ENCODE data around the gene IFNA17.
"Not testable (repeated sequence)": the region's sequence is repeated elsewhere in the genome, so short reads cannot be mapped to it uniquely, and the experiment has no call there.

IFNA17 gene

DNA sequence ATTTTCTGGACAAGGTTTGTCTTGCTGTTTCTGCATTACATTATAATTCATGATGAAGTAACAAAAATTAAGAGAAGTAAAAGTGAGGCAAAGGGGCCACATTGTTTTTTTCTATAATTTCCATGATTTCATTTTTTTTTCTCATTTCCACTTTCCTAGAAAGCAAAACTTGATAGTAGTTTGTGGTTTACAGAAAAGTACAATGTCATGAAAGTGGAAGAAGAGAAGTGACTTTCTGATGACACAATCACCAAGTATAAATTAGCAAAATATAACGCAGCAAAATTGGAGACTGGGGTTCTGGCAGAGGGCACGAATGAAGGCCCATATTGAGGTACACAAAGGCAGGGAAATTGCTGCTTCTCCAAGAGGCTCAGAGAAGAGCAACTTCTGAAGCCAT, 16.8 kb upstream of the IFNA17 start:
- Histone ChIP-seq H3K4me3 (ENCODE audit: insufficient read depth, low read depth, low read length, poor library complexity, severe bottlenecking) (no peak overlapping the region), H3K4me1 (ENCODE audit: control insufficient read depth, insufficient read depth, low read length, poor library complexity, severe bottlenecking) (no peaks in the 10 kb centered on the region), H3K36me3 (ENCODE audit: control insufficient read depth, insufficient read depth, low read length) (no peaks in the 10 kb centered on the region), H3K9me3 (ENCODE audit: control insufficient read depth, low read length) (no peaks in the 10 kb centered on the region), H3K27ac (ENCODE audit: insufficient read depth, low read length, poor library complexity, severe bottlenecking) (no peak overlapping the region), H3K27me3 (replicated peaks; ENCODE audit: control insufficient read depth, insufficient read depth, low read length, poor library complexity, severe bottlenecking) (no peaks in the 10 kb centered on the region)
- DNase-seq, result no peak

DNA sequence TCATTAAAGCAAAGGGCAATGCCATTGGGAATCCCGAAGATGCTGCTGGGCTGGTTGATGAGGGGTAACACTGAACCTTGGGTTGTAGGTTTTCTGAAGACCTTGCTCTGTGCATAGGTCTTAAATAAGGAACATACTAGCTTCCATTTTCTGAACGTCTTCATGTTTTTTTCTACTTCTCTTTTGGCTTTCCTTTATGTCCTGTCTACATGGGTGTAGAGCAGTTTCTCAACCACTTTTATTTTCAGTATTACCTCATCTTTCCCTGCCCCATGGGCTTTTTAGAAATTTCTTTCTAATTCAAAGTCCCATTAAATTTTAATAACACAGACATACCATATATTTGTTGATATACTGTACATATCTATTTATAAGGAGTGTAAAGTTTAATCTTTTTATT, 11.9 kb upstream of the IFNA17 start, which contains the start of gene IFNA14:
TSS of gene IFNA14 (minus strand) at position 95 of the 400 bp plus-strand sequence. CDS start at position 25, 70 bp downstream.
- Histone ChIP-seq H3K4me3 (ENCODE audit: insufficient read depth, low read depth, low read length, poor library complexity, severe bottlenecking) (no peak within 1 kb of the TSS), H3K36me3 (ENCODE audit: control insufficient read depth, insufficient read depth, low read length) (no peaks in the 10 kb centered on the region), H3K27ac (ENCODE audit: insufficient read depth, low read length, poor library complexity, severe bottlenecking) (no peak within 1 kb of the TSS), H3K4me1 (ENCODE audit: control insufficient read depth, insufficient read depth, low read length, poor library complexity, severe bottlenecking) (no peaks in the 10 kb centered on the region), H3K9me3 (ENCODE audit: control insufficient read depth, low read length) (no peaks in the 10 kb centered on the region), H3K27me3 (replicated peaks; ENCODE audit: control insufficient read depth, insufficient read depth, low read length, poor library complexity, severe bottlenecking) (no peaks in the 10 kb centered on the region)
- no peak for DNase-seq

DNA sequence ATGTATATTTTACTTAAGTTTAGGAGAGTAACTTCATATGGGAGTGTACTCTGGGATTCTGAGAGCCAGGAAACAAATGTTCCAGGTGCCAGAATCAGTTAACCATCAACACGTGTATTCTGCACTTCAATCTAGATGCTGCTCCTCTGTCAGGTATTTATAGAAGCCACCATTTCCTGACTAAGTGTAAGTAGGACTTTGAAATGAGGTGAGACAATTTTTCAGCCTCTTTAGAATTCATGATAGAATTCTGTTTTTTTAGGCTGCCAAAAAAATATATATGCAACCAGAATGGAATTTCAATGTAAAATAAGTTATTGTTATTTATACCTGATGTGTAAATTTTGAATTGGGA, 8.3 kb upstream of the IFNA17 start:
- H3K27ac ChIP-seq (ENCODE audit: insufficient read depth, low read length, poor library complexity, severe bottlenecking); H3K27me3 ChIP-seq (replicated peaks; ENCODE audit: control insufficient read depth, insufficient read depth, low read length, poor library complexity, severe bottlenecking); H3K36me3 ChIP-seq (ENCODE audit: control insufficient read depth, insufficient read depth, low read length); DNase-seq; H3K9me3 ChIP-seq (ENCODE audit: control insufficient read depth, low read length); H3K4me3 ChIP-seq (ENCODE audit: insufficient read depth, low read depth, low read length, poor library complexity, severe bottlenecking); H3K4me1 ChIP-seq (ENCODE audit: control insufficient read depth, insufficient read depth, low read length, poor library complexity, severe bottlenecking): not testable (repeated sequence)

DNA sequence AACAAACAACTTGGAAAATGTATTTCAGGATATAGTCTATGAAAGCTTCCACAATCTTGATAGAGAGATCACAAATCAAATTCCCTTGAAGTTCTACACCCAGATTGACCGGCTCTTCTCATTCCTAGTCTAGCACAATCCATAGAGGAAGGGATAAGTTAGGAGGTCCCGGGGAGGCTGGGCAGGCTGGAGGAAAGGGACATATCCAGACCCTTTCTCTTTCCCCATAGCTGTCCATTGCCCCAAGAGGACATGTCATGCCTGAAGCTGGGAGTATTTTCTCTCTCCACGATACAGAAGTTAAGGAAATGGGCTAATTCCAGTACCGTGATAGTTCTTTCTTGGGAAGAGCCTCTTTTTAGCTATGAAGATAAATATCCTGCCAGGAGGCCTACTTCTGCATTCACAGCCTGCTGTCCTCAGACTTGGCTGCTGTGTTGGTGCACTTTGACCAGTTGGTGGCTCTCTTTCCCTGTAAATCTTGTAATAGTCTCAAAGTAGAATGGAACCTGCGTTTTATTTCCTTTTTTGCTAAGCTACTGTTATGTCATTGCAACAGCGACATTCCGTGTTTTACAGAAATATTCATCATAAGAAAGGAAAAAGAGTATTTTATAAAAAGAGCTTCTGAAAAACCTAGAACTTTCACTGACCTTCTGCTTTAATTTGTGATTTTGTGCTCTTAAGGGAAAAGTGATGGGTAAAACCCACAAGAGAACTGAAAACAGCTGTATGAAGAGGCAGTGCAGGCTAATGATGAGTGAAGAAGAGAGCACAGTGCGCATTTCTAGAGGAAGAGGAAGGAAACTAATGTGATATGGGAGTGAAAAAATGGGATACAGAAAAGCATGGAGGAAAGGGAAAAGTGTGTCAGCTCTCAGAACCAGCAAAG, 7.7 kb upstream of the IFNA17 start:
- DNase-seq; H3K36me3 ChIP-seq (ENCODE audit: control insufficient read depth, insufficient read depth, low read length); H3K4me1 ChIP-seq (ENCODE audit: control insufficient read depth, insufficient read depth, low read length, poor library complexity, severe bottlenecking); H3K4me3 ChIP-seq (ENCODE audit: insufficient read depth, low read depth, low read length, poor library complexity, severe bottlenecking); H3K27me3 ChIP-seq (replicated peaks; ENCODE audit: control insufficient read depth, insufficient read depth, low read length, poor library complexity, severe bottlenecking); H3K27ac ChIP-seq (ENCODE audit: insufficient read depth, low read length, poor library complexity, severe bottlenecking); H3K9me3 ChIP-seq (ENCODE audit: control insufficient read depth, low read length): not testable (repeated sequence)

DNA sequence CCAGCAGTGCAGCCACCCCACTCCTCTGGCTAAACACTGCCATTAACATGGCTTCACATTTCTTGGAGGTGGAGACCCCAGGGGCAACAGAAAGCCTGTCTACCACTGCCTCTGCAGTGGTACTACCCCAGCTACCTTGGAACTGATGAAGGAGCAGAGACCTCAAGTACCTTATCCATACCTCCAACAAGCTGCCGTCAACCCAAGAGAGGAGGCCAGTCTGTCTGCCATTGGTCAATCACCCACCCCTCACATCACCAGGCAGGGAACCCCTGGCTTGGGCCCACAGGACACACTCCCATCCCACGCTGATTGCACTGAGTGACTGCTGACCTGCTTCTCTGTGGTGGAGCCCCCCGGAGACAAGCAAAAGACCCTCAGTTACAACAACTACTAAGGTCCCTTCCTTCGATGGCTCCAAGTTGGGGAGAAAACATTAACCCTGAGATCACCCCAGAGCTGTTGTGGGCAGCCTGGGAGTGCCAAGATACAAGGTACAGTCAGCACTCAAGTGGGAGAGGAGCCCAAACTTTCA, 6.2 kb upstream of the IFNA17 start:
- no peaks in the 10 kb centered on the region for H3K36me3 ChIP-seq (ENCODE audit: control insufficient read depth, insufficient read depth, low read length)
- H3K4me1 ChIP-seq (ENCODE audit: control insufficient read depth, insufficient read depth, low read length, poor library complexity, severe bottlenecking), result no peaks in the 10 kb centered on the region
- H3K9me3 ChIP-seq (ENCODE audit: control insufficient read depth, low read length), result no peaks in the 10 kb centered on the region
- H3K4me3 ChIP-seq (ENCODE audit: insufficient read depth, low read depth, low read length, poor library complexity, severe bottlenecking), result no peak overlapping the region
- no peak for DNase-seq
- no peak overlapping the region for H3K27ac ChIP-seq (ENCODE audit: insufficient read depth, low read length, poor library complexity, severe bottlenecking)
- H3K27me3 ChIP-seq (replicated peaks; ENCODE audit: control insufficient read depth, insufficient read depth, low read length, poor library complexity, severe bottlenecking), result no peaks in the 10 kb centered on the region

DNA sequence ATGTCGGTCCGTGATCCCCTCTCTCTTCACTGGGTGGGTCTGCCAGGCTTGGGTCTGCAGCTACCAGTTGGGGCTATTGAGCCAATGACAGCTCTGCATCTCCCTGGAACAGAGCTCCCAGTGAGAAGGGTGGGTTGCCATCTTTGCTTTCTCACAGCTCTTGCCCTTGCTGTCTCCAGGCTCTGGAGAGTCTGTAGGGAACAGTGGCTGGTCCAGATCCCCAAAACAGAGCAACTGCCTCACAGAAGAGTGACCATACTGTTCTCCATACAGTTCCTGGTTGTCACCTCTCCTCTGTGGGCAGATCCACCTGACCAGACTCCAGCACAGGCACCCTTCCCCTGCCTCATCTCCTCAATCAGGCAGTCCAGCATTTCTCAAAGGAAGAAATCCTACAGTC, 5.2 kb upstream of the IFNA17 start:
- Histone ChIP-seq H3K27me3 (replicated peaks; ENCODE audit: control insufficient read depth, insufficient read depth, low read length, poor library complexity, severe bottlenecking) (no peaks in the 10 kb centered on the region), H3K27ac (ENCODE audit: insufficient read depth, low read length, poor library complexity, severe bottlenecking) (no peak overlapping the region), H3K36me3 (ENCODE audit: control insufficient read depth, insufficient read depth, low read length) (no peaks in the 10 kb centered on the region), H3K9me3 (ENCODE audit: control insufficient read depth, low read length) (no peaks in the 10 kb centered on the region), H3K4me3 (ENCODE audit: insufficient read depth, low read depth, low read length, poor library complexity, severe bottlenecking) (no peak overlapping the region), H3K4me1 (ENCODE audit: control insufficient read depth, insufficient read depth, low read length, poor library complexity, severe bottlenecking) (no peaks in the 10 kb centered on the region)
- DNase-seq, result no peak

DNA sequence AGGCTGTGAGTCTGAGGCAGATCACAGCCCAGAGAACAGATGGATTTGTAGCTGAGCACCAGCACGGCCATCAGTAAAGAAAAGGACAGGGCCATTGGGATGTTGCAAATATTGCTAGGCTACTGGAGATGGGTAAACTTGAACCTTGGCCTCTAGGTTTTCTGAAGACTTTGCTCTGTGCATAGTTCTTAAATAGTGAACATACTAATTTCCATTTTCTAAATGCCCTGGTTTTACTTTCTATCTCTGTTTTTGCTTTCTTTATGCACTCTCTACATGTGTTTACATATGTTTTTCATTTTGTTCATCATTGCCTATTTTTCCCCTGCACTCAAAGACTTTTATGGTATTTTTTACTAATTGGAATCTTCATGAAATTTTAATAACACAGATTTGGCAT, 10.8 kb downstream of the IFNA17 start, which contains the start of gene IFNA16:
TSS of gene IFNA16 (minus strand) at position 101 of the 400 bp plus-strand sequence. CDS start at position 95, 6 bp downstream.
- H3K4me1 ChIP-seq (ENCODE audit: control insufficient read depth, insufficient read depth, low read length, poor library complexity, severe bottlenecking); H3K9me3 ChIP-seq (ENCODE audit: control insufficient read depth, low read length); DNase-seq; H3K4me3 ChIP-seq (ENCODE audit: insufficient read depth, low read depth, low read length, poor library complexity, severe bottlenecking); H3K36me3 ChIP-seq (ENCODE audit: control insufficient read depth, insufficient read depth, low read length); H3K27ac ChIP-seq (ENCODE audit: insufficient read depth, low read length, poor library complexity, severe bottlenecking); H3K27me3 ChIP-seq (replicated peaks; ENCODE audit: control insufficient read depth, insufficient read depth, low read length, poor library complexity, severe bottlenecking): not testable (repeated sequence)

DNA sequence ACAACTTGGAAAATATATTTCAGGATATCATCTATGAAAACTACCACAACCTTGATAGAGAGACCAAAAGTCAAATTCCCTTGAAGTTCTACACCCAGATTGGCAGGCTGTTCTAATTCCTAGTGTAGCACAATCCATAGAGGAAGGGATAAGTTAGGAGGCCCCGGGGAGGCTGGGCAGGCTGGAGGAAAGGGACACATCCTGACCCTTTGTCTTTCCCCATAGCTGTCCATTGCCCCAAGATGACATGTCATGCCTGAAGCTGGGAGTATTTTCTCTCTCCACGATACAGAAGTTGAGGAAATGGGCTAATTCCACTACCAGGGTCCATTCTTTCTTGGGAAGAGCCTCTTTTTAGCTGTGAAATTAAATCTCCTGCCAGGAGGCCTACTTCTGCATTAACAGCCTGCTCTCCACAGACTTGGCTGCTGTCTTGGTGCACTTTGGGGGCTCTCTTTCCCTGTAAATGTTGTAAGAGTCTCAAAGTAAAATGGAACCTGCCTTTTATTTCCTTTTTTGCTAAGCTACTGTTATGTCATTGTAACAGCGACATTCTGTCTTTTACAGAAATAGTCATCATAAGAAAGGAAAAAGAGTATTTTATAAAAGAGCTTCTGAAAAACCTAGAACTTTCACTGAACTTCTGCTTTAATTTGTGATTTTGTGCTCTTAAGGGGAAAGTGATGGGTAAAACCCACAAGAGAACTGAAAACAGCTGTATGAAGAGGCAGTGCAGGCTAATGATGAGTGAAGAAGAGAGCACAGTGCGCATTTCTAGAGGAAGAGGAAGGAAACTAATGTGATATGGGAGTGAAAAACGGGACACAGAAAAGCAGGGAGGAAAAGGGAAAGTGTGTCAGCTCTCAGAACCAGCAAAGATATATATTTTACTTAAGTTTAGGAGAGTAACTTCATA, 14.4 kb downstream of the IFNA17 start:
- not testable (repeated sequence) for H3K36me3 ChIP-seq (ENCODE audit: control insufficient read depth, insufficient read depth, low read length); H3K27ac ChIP-seq (ENCODE audit: insufficient read depth, low read length, poor library complexity, severe bottlenecking); H3K4me1 ChIP-seq (ENCODE audit: control insufficient read depth, insufficient read depth, low read length, poor library complexity, severe bottlenecking); H3K9me3 ChIP-seq (ENCODE audit: control insufficient read depth, low read length); H3K4me3 ChIP-seq (ENCODE audit: insufficient read depth, low read depth, low read length, poor library complexity, severe bottlenecking); H3K27me3 ChIP-seq (replicated peaks; ENCODE audit: control insufficient read depth, insufficient read depth, low read length, poor library complexity, severe bottlenecking); DNase-seq

DNA sequence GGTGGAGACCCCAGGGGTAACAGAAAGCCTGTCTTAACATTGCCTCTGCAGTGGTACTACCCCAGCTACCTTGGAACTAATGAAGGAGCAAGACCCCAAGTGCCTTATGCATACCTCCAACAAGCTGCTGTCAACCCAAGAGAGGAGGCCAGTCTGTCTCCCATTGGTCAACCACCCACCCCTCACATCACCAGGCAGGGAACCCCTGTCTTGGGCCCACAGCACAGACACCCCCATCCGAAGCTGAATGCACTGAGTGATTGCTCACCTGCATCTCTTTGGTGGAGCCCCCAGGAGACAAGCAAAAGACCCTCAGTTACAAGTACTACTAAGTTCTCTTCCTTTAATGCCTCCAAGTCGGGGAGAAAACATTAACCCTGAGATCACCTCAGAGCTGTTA, 15.9 kb downstream of the IFNA17 start:
- not testable (repeated sequence) for H3K4me1 ChIP-seq (ENCODE audit: control insufficient read depth, insufficient read depth, low read length, poor library complexity, severe bottlenecking); H3K36me3 ChIP-seq (ENCODE audit: control insufficient read depth, insufficient read depth, low read length); H3K9me3 ChIP-seq (ENCODE audit: control insufficient read depth, low read length); H3K4me3 ChIP-seq (ENCODE audit: insufficient read depth, low read depth, low read length, poor library complexity, severe bottlenecking); H3K27me3 ChIP-seq (replicated peaks; ENCODE audit: control insufficient read depth, insufficient read depth, low read length, poor library complexity, severe bottlenecking); DNase-seq; H3K27ac ChIP-seq (ENCODE audit: insufficient read depth, low read length, poor library complexity, severe bottlenecking)

DNA sequence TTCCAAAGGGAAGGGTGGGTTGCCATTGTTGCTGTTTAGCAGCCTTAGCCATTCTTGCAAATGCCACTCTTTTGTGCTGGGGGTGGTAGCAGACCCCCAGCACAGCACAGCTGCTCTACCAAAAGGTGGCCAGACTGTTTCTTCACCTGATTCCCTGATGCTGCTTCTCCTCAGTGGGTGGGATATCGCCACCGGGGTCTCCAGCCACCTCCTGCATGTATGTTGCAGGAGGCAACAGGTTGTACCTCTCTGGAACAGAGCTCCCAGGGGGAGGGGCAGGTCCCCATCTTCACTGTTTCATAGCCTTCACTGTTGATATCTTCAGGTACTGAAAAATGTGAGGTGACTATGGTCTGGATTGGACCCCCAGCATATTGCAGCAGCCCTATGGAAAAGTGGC, 17.2 kb downstream of the IFNA17 start:
- not testable (repeated sequence) for H3K4me1 ChIP-seq (ENCODE audit: control insufficient read depth, insufficient read depth, low read length, poor library complexity, severe bottlenecking); H3K27ac ChIP-seq (ENCODE audit: insufficient read depth, low read length, poor library complexity, severe bottlenecking); H3K4me3 ChIP-seq (ENCODE audit: insufficient read depth, low read depth, low read length, poor library complexity, severe bottlenecking); H3K36me3 ChIP-seq (ENCODE audit: control insufficient read depth, insufficient read depth, low read length); H3K9me3 ChIP-seq (ENCODE audit: control insufficient read depth, low read length); DNase-seq; H3K27me3 ChIP-seq (replicated peaks; ENCODE audit: control insufficient read depth, insufficient read depth, low read length, poor library complexity, severe bottlenecking)

All from effector memory CD4-positive, alpha-beta T cell (primary cell).